ENCODE results near the gene DNAH11.

- TF ChIP-seq POLR2A (IDR thresholded peaks at IDR 0.05) = no peak
- no peak for TF ChIP-seq POLR2AphosphoS5 (IDR thresholded peaks at IDR 0.05)
Observed at GRCh38 chr7:21922605-21923004, 379.8 kb downstream of the DNAH11 start.

Measured in upper lobe of left lung (tissue), 4 donors.